T-cell (primary cell): ENCODE results near the gene UBXN7. TPM values are rescaled to one million over a fixed set of nuclear protein-coding genes. Genes with fewer than 3 reads are reported as not detected.
A peak's percentile ranks its signal among the peaks of the same experiment; 100 is the strongest.
"Not testable (repeated sequence)": the region's sequence is repeated elsewhere in the genome, so short reads cannot be mapped to it uniquely, and the experiment has no call there.

Experiments
- ATAC-seq, 4 experiments: fragments of 200-7000 bp in 3 of 4; fragments of 150-1000 bp in 1 of 4; cut with Tn5 transposase; replicated peaks in 1 of 4; 1 replicate in 3 of 4; 2 replicates in 1 of 4; pipeline ENCODE4 v1.10.0; 2021; ENCODE audit warnings: moderate library complexity in 3 of 4, mild to moderate bottlenecking in 2 of 4, moderate number of reproducible peaks in 1 of 4
- CTCF ChIA-PET, 2 donors: fragments of 300-600 bp; sonication (Branson Sonifier 250); formaldehyde crosslinking; loops; one replicate each; lab custom pipeline; 2022; ENCODE audit warnings: antibody characterized with exemption in 2 of 2; lab: Charles Lee
- POLR2A ChIA-PET, 2 donors: fragments of 300-600 bp; sonication (Branson Sonifier 250); formaldehyde crosslinking; loops; one replicate each; lab custom pipeline; 2022; ENCODE audit warnings: antibody characterized with exemption in 2 of 2; lab: Charles Lee
- DNase-seq, 35 experiments: peaks; one replicate each; pipeline versions ENCODE4 v3.0.0 to v3.0.0-alpha.2; 2013 to 2023
- H3K27ac ChIP-seq: one replicate; pipeline ENCODE4 v1.5.1; 2013; ENCODE audit warnings: low read length
- H3K27me3 ChIP-seq, 2 experiments: replicated peaks in 1 of 2; 1 replicate in 1 of 2; 2 replicates in 1 of 2; pipeline versions ENCODE4 v1.6.1 to v1.7.0; 2013; ENCODE audit warnings: low read length in 1 of 2, mixed read lengths in 1 of 2; ENCODE audit not compliant: control insufficient read depth in 2 of 2, insufficient read depth in 2 of 2; ENCODE audit errors: extremely low read depth in 1 of 2
- H3K36me3 ChIP-seq, 2 donors: 1 replicate in 1 of 2; 2 replicates in 1 of 2; pipeline versions ENCODE4 v1.6.1 to v1.7.0; 2013; ENCODE audit warnings: low read length in 1 of 2; ENCODE audit not compliant: control insufficient read depth in 2 of 2, insufficient read depth in 1 of 2; ENCODE audit errors: extremely low read depth in 1 of 2
- H3K4me1 ChIP-seq, 2 experiments: 1 replicate in 1 of 2; 2 replicates in 1 of 2; pipeline versions ENCODE4 v1.6.1 to v1.7.0; 2013; ENCODE audit warnings: low read length in 2 of 2, mixed read lengths in 1 of 2; ENCODE audit not compliant: insufficient read depth in 2 of 2, control insufficient read depth in 1 of 2; ENCODE audit errors: extremely low read depth in 1 of 2
- H3K4me3 ChIP-seq, 2 donors: 1 replicate in 1 of 2; 2 replicates in 1 of 2; pipeline versions ENCODE4 v1.5.1 to v1.7.0; 2013; ENCODE audit warnings: mild to moderate bottlenecking in 2 of 2, low read length in 1 of 2, moderate library complexity in 1 of 2; ENCODE audit not compliant: control insufficient read depth in 1 of 2; ENCODE audit errors: extremely low read depth in 1 of 2
- H3K9me3 ChIP-seq: 2 replicates; pipeline ENCODE4 v1.7.0; 2013
- H3K27ac Mint-ChIP-seq, 2 donors: one replicate each; pipeline ENCODE4 v1.8.0; 2020 to 2021; ENCODE audit warnings: mild to moderate bottlenecking in 2 of 2, mixed read lengths in 2 of 2
- H3K27me3 Mint-ChIP-seq, 2 donors: one replicate each; pipeline ENCODE4 v1.8.0; 2021 to 2022; ENCODE audit warnings: mixed read lengths in 2 of 2
- H3K36me3 Mint-ChIP-seq: one replicate; pipeline ENCODE4 v1.8.0; 2021; ENCODE audit warnings: mixed read lengths
- H3K4me1 Mint-ChIP-seq, 3 donors: one replicate each; pipeline ENCODE4 v1.8.0; 2020 to 2022; ENCODE audit warnings: mixed read lengths in 3 of 3, mild to moderate bottlenecking in 1 of 3
- H3K4me3 Mint-ChIP-seq, 3 donors: one replicate each; pipeline ENCODE4 v1.8.0; 2020 to 2022; ENCODE audit warnings: mild to moderate bottlenecking in 3 of 3, mixed read lengths in 3 of 3, moderate library complexity in 3 of 3
- H3K9me3 Mint-ChIP-seq, 3 donors: one replicate each; pipeline ENCODE4 v1.8.0; 2020 to 2022; ENCODE audit warnings: mixed read lengths in 3 of 3
- WGBS: methylation state at CpG from one replicate; pipeline ENCODE4 v1.1.5; 2013; ENCODE audit warnings: missing lambda C conversion rate; ENCODE audit not compliant: insufficient coverage; 5-methylcytosine and 5-hydroxymethylcytosine counted together
- total RNA-seq, 35 experiments: library from RNA in 6 of 35; stranded (reverse) in 6 of 35; fragments of 120-200 nt in 1 of 35; gene quantifications; one replicate each; pipeline versions ENCODE4 v1.2.1 to v1.2.4 and lab custom pipeline; 2013 to 2026

The UBXN7 gene
- total RNA-seq, 5 donors from 2014 or later (not counting 1 experiment from before 2014, with no cell fraction given) = 64.7 to 92.3 (median 74.8) TPM

DNA sequence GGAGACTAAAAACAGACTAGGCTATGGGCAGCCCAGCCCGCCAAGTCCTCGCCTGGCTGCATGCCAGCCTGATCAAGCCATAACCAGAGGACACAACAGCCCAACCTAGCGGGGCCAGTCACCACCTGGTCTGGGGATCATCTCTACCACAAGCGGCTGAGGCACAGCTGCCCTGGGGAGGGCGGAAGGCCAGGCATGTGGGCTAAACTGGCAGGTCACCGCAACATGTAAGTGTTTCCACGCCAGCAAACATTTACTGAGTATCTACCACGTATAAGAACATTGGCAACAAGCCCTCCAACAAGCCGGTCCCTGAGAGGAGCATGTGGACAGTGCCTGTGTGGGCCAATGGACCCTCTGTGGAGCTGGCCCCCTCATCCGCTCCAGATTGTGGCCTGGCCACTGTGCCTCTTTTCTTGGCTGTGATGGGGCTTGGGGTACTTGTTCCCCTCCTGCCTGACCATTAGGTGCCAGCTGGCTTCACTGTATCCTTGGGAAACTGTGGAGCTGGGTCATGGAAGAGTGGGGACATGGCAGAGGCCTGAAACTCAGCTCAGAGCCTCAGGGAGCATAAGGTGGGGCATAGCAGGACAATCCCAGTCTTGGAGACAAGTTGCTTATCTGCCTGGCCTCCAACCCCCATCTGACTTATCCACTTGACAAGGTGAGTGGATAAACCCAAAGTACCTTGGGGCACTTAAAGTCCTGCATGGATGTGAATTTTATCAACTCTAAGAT lies 9.0 kb downstream of the UBXN7 start:
- H3K4me1 Mint-ChIP-seq = peaks cover 61 to 74% (median 63%) of the 10 kb centered on the region in 3 donors
- Histone ChIP-seq H3K4me3 (no peak overlapping the region), H3K27ac (no peak overlapping the region), H3K27me3 (no peaks in the 10 kb centered on the region), H3K36me3 (peaks cover 8 to 12% of the 10 kb centered on the region in 2 donors), H3K9me3 (no peaks in the 10 kb centered on the region), H3K4me1 (peaks cover 0 to 14% of the 10 kb centered on the region in 2 experiments)
- ATAC-seq = no peak
- 88% methylated on average over 9 of the region's 10 CpGs for WGBS
- CTCF ChIA-PET = interaction anchor here in 1 of 2 donors (0.6 to 0.7 kb wide), 2 partner anchors 406 to 1029 kb away, joined by 3 to 6 read pairs; no protein-coding TSS in a partner anchor
- no peak overlapping the region for H3K4me3 Mint-ChIP-seq
- POLR2A ChIA-PET = interaction anchor here (0.6 kb wide), 2 partner anchors 34 to 340 kb away, joined by 5 to 9 read pairs; no protein-coding TSS in a partner anchor
- peaks cover 11% of the 10 kb centered on the region for H3K36me3 Mint-ChIP-seq
- no peaks in the 10 kb centered on the region for H3K9me3 Mint-ChIP-seq
- H3K27me3 Mint-ChIP-seq = no peaks in the 10 kb centered on the region
- no peak overlapping the region for H3K27ac Mint-ChIP-seq
- no peak for DNase-seq

- DNase-seq, ATAC-seq, H3K9me3 Mint-ChIP-seq, H3K27me3 Mint-ChIP-seq, POLR2A ChIA-PET, H3K27ac Mint-ChIP-seq, H3K36me3 Mint-ChIP-seq, H3K27ac ChIP-seq, H3K4me3 ChIP-seq, H3K9me3 ChIP-seq, H3K36me3 ChIP-seq, H3K27me3 ChIP-seq: not testable (repeated sequence)
- peak overlapping the region in 1 of 3 donors; percentile 22 for H3K4me3 Mint-ChIP-seq
- CTCF ChIA-PET = interaction anchor here in 1 of 2 donors (0.5 kb wide), 1 partner anchor 235 kb away, joined by 3 read pairs; no protein-coding TSS in a partner anchor
- H3K4me1 Mint-ChIP-seq = peaks cover 59 to 66% (median 62%) of the 10 kb centered on the region in 3 donors
- peaks cover 0 to 14% of the 10 kb centered on the region in 2 experiments for H3K4me1 ChIP-seq
- 86% methylated on average over 3 of the region's 5 CpGs for WGBS
Measured at GRCh38 chr3:196421668-196422067, 10.6 kb downstream of the UBXN7 start.

DNA sequence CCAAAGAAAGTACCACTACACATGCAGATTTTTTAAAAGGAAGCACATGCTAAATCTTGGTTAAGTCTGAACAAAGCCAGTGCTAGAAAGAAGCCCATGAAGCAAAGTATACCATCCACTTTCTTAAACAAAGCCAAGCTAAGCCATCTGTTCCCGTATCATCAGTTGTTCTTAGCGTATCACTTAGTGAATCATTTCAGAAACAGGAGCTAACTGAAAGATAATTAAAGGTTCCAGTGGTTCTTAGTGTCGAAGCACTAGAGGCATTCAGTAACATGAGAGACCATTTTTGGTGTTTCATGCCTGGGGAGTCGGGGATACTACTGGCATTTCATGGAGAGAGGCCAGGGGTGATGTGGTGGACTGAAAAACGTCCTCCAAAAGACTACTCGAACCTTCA lies 12.8 kb downstream of the UBXN7 start:
- H3K9me3 ChIP-seq = no peaks in the 10 kb centered on the region
- Mint-ChIP-seq H3K27me3 (no peaks in the 10 kb centered on the region), H3K4me3 (no peak overlapping the region), H3K9me3 (no peaks in the 10 kb centered on the region), H3K4me1 (peaks cover 53 to 65% (median 62%) of the 10 kb centered on the region in 3 donors), H3K27ac (no peak overlapping the region), H3K36me3 (peaks cover 7% of the 10 kb centered on the region)
- no peaks in the 10 kb centered on the region for H3K27me3 ChIP-seq
- POLR2A ChIA-PET = interaction anchor here in 1 of 2 donors (0.7 kb wide), 1 partner anchor 1646 kb away, joined by 3 read pairs; no protein-coding TSS in a partner anchor
- CTCF ChIA-PET = interaction anchor here in 1 of 2 donors (0.6 kb wide), 1 partner anchor 54 kb away, joined by 3 read pairs; no protein-coding TSS in a partner anchor
- peaks cover 0 to 20% of the 10 kb centered on the region in 2 experiments for H3K4me1 ChIP-seq
- H3K36me3 ChIP-seq = peaks cover 0 to 2% of the 10 kb centered on the region in 2 donors
- no peak overlapping the region for H3K4me3 ChIP-seq
- DNase-seq (no peak), ATAC-seq (no peak)
- H3K27ac ChIP-seq = no peak overlapping the region
- 100% methylated on average over 3 of the region's 6 CpGs for WGBS

DNA sequence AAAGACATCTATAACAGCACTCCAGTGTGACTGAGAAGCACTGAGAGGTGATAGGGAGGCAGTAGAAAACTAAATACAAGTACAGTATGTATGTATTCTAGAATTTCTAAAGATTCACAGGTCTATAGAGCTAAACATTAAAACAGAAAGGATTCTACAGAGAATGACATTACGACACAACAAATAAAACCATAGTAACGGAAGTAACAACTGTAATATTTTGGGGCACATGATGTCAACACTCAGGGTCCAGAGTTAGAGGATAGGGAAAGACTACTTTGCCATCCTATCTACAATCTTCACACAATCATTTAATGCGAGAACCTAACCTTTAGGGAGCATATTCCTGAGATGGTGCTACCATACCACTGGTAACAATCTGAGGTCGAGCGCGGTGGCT lies 13.6 kb downstream of the UBXN7 start:
- POLR2A ChIA-PET = no interaction called here
- no peaks in the 10 kb centered on the region for H3K9me3 ChIP-seq
- H3K27ac Mint-ChIP-seq = no peak overlapping the region
- H3K27ac ChIP-seq = no peak overlapping the region
- no peak for DNase-seq
- CTCF ChIA-PET = interaction anchor here in 1 of 2 donors (0.6 kb wide), 1 partner anchor 348 kb away, joined by 5 read pairs; no protein-coding TSS in a partner anchor
- peaks cover 0 to 2% of the 10 kb centered on the region in 2 donors for H3K36me3 ChIP-seq
- no peaks in the 10 kb centered on the region for H3K27me3 ChIP-seq
- H3K4me3 Mint-ChIP-seq = no peak overlapping the region
- no peak for ATAC-seq
- no peak overlapping the region for H3K4me3 ChIP-seq
- H3K36me3 Mint-ChIP-seq = peaks cover 7% of the 10 kb centered on the region
- H3K4me1 ChIP-seq = peaks cover 0 to 20% of the 10 kb centered on the region in 2 experiments
- no peaks in the 10 kb centered on the region for H3K9me3 Mint-ChIP-seq
- WGBS = no CpG with 5 or more reads among the region's 6 CpGs
- H3K27me3 Mint-ChIP-seq = no peaks in the 10 kb centered on the region
- H3K4me1 Mint-ChIP-seq = peaks cover 57 to 66% (median 62%) of the 10 kb centered on the region in 3 donors

- peaks cover 2 to 6% of the 10 kb centered on the region in 2 experiments for H3K4me1 ChIP-seq
- ATAC-seq (no peak), DNase-seq (no peak)
- Mint-ChIP-seq H3K4me3 (no peak overlapping the region), H3K9me3 (peaks cover 0 to under 1% (median 0%) of the 10 kb centered on the region in 3 donors), H3K4me1 (peaks cover 47 to 53% (median 51%) of the 10 kb centered on the region in 3 donors), H3K36me3 (peaks cover 7% of the 10 kb centered on the region), H3K27ac (no peak overlapping the region), H3K27me3 (no peaks in the 10 kb centered on the region)
- no peaks in the 10 kb centered on the region for H3K36me3 ChIP-seq
- 17% methylated on average over 1 of the region's 3 CpGs for WGBS
- no peaks in the 10 kb centered on the region for H3K27me3 ChIP-seq
- no peaks in the 10 kb centered on the region for H3K9me3 ChIP-seq
- H3K27ac ChIP-seq = no peak overlapping the region
- CTCF ChIA-PET = no interaction called here
- POLR2A ChIA-PET = interaction anchor here in 1 of 2 donors (0.7 kb wide), 1 partner anchor 43 kb away, joined by 3 read pairs; no protein-coding TSS in a partner anchor
- no peak overlapping the region for H3K4me3 ChIP-seq
Measured at GRCh38 chr3:196414469-196414868, 17.8 kb downstream of the UBXN7 start.

- H3K36me3 Mint-ChIP-seq = peaks cover 16% of the 10 kb centered on the region
- H3K27me3 Mint-ChIP-seq = no peaks in the 10 kb centered on the region
- H3K4me1 Mint-ChIP-seq = peaks cover 43 to 46% (median 45%) of the 10 kb centered on the region in 3 donors
- DNase-seq = no peak
- Histone ChIP-seq H3K27ac (no peak overlapping the region), H3K4me3 (no peak overlapping the region), H3K9me3 (no peaks in the 10 kb centered on the region), H3K27me3 (no peaks in the 10 kb centered on the region), H3K36me3 (no peaks in the 10 kb centered on the region), H3K4me1 (peaks cover 2 to 6% of the 10 kb centered on the region in 2 experiments)
- no peak for ATAC-seq
- ChIA-PET POLR2A (no interaction called here), CTCF (no interaction called here)
- peaks cover 4 to 8% (median 5%) of the 10 kb centered on the region in 3 donors for H3K9me3 Mint-ChIP-seq
- no peak overlapping the region for H3K4me3 Mint-ChIP-seq
- WGBS = 90% methylated on average over 4 of the region's 5 CpGs
- no peak overlapping the region for H3K27ac Mint-ChIP-seq
Measured at GRCh38 chr3:196412704-196413103, 19.5 kb downstream of the UBXN7 start.
